Bronchial epithelial cell (primary cell): ENCODE data around the gene NQO2. TPM values are rescaled to one million over a fixed set of nuclear protein-coding genes. Genes with fewer than 3 reads are reported as not detected.

ENCODE experiments used
- DNase-seq: peaks from one replicate; pipeline ENCODE4 v3.0.0-alpha.2; 2010; ENCODE audit warnings: low read depth
- FAIRE-seq: peaks from 2 replicates; lab custom pipeline; 2011; peaks lifted over from hg19 to GRCh38; lab: Jason Lieb, UNC
- H3K27me3 ChIP-seq: 2 replicates; pipeline ENCODE4 v1.5.1; 2011; ENCODE audit warnings: low read length; ENCODE audit not compliant: control insufficient read depth, insufficient read depth
- H3K36me3 ChIP-seq: 2 replicates; pipeline ENCODE4 v1.5.1; 2011; ENCODE audit warnings: low read length; ENCODE audit not compliant: control insufficient read depth, insufficient read depth
- H3K4me3 ChIP-seq: 2 replicates; pipeline ENCODE4 v1.5.1; 2011; ENCODE audit warnings: mild to moderate bottlenecking, low read depth, low read length, control low read depth
- total RNA-seq: library from RNA; depleted of rRNA; stranded (reverse); fragments of >200 nt; gene quantifications from 2 replicates; pipeline ENCODE4 v1.2.1, GENCODE V29; 2014
- TF ChIP-seq, protein P1 (sequence below): IDR thresholded peaks from 2 replicates; pipeline ENCODE4 v1.5.1; 2011; ENCODE audit warnings: mild to moderate bottlenecking, moderate library complexity, low read length, control low read depth, inconsistent platforms; ENCODE audit not compliant: insufficient read depth, severe bottlenecking

NQO2 gene
- total RNA-seq, 1 donor from 2014 or later = 20.5 TPM

DNA sequence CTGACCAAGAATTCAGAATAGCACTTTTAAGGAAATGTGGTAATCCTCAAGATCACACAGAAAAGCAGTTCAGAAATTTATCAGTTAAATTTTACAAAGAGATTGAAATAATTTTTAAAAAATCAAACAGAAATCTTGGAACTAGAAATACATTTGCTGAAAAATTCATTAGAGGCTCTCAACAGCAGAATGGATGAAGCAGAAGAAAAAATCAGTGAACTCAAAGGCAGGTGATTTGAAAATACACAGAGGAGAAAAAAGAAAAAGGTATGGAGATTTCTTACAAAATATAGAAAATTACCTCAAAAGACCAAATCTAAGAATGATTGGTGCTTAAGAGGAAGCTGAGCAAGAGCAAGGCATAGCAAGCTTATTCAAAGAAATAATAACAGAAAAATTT, 11.5 kb downstream of the NQO2 start:
- Histone ChIP-seq H3K36me3 (peaks cover 12% of the 10 kb centered on the region), H3K4me3 (no peak overlapping the region), H3K27me3 (no peaks in the 10 kb centered on the region)
- FAIRE-seq (no peak), DNase-seq (no peak)
- TF ChIP-seq, protein P1, sequence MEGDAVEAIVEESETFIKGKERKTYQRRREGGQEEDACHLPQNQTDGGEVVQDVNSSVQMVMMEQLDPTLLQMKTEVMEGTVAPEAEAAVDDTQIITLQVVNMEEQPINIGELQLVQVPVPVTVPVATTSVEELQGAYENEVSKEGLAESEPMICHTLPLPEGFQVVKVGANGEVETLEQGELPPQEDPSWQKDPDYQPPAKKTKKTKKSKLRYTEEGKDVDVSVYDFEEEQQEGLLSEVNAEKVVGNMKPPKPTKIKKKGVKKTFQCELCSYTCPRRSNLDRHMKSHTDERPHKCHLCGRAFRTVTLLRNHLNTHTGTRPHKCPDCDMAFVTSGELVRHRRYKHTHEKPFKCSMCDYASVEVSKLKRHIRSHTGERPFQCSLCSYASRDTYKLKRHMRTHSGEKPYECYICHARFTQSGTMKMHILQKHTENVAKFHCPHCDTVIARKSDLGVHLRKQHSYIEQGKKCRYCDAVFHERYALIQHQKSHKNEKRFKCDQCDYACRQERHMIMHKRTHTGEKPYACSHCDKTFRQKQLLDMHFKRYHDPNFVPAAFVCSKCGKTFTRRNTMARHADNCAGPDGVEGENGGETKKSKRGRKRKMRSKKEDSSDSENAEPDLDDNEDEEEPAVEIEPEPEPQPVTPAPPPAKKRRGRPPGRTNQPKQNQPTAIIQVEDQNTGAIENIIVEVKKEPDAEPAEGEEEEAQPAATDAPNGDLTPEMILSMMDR = no peak

DNA sequence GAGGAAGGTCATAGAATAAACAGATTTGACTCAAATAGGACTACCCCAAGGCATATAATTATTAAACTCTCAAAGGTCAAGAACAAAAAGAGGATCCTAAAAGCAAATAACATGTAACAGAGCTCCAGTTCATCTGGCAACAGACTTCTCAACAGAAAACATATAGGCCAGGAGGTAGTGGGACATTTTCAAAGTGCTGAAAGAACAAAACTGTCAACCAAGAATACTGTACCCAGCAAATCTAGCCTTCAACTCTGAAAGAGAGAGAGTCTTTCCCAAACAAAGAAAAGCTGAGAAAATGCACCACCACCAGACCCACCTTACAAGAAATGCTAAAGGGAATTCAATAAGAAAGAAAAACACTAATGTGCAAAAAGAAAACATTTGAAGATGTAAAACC, 11.9 kb downstream of the NQO2 start:
- Histone ChIP-seq H3K27me3 (no peaks in the 10 kb centered on the region), H3K4me3 (no peak overlapping the region), H3K36me3 (peaks cover 12% of the 10 kb centered on the region)
- DNase-seq = no peak
- FAIRE-seq = no peak
- TF ChIP-seq, protein P1 = no peak

DNA sequence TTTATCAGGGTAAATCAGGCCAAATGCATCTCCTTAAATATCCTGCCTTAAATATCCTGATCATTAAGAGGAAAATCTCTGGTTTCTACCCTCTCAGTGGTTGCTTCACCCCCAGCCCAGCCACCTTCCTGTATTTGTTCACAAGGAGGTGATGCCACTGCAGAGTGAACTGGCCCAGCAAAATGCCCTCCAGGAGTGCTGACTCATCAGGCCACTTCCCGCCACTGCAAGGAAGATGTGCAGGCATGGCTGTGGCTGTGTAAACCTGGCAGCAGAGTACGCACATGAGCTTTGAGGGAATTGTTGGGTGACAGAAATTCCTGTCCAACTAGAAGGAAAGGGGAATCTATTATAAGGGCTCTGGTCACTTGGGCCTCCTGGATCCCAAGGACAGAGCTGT, 13.8 kb downstream of the NQO2 start:
- peak; percentile 85 for DNase-seq
- peaks cover 10% of the 10 kb centered on the region for H3K36me3 ChIP-seq

DNA sequence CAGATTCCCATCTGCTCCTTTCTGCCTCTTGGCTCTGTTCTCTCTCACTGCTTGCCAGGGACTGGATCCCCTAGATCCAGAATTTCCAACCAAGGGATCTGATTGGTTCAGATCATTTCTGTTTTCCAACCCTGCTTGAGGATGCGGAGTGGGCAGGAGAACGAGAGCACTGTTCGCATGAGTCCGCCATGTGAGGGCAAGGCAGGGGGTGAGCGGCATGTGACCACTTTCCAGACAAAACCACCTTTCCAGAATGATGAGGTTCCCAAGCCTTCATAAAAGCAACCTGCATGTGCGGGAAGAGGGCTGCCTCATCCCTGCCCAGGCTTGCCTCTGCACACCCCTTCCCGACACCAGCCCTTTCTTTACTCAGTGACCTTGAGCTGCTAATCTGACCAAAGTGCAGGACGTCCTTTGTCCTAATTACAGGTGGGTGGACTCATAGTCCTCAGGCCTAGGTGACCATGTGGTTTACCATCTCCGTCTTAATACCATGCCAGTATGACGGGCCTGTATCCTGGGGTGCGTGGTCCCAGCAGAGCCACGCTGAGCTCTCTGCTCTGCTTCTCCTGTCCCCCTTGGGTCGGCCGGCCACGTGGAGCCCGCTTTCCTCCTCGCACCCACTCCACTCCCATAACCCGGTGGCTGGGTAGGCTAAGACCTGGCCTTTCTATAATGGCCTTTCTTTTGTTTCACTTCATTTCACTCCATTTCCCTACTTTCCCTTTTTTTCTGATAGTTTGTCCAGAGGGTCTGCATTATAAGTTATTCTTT, 14.4 kb downstream of the NQO2 start:
- DNase-seq (no peak), FAIRE-seq (no peak)
- peaks cover 10% of the 10 kb centered on the region for H3K36me3 ChIP-seq
- H3K27me3 ChIP-seq = no peaks in the 10 kb centered on the region
- TF ChIP-seq, protein P1 = no peak
- H3K4me3 ChIP-seq = no peak overlapping the region

More for the DNA sequence above, 13.8 kb downstream of the NQO2 start:
- TF ChIP-seq, protein P1 = no peak
- no peak for FAIRE-seq
- no peak overlapping the region for H3K4me3 ChIP-seq
- H3K27me3 ChIP-seq = no peaks in the 10 kb centered on the region

DNA sequence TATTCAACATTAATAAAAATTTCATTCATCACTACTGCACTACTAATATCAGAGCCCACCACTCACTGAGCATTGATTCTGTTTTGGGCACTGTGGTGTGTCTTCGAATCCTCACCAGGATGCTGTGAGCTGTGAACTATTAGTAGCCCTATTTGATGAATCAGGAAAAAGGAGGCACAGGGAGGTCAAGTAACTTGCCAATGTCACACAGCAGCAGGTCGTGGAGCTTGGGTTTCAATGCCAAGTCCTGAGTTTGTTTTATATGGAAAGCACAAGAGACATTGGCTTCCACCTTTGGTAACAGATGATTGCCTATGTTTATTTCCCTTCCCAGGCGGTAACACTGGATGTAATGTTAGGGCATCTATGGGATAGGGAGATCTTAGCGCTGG, 15.0 kb downstream of the NQO2 start:
- DNase-seq (no peak), FAIRE-seq (no peak)
- Histone ChIP-seq H3K4me3 (no peak overlapping the region), H3K27me3 (no peaks in the 10 kb centered on the region), H3K36me3 (peaks cover 10% of the 10 kb centered on the region)
- TF ChIP-seq, protein P1 = no peak

DNA sequence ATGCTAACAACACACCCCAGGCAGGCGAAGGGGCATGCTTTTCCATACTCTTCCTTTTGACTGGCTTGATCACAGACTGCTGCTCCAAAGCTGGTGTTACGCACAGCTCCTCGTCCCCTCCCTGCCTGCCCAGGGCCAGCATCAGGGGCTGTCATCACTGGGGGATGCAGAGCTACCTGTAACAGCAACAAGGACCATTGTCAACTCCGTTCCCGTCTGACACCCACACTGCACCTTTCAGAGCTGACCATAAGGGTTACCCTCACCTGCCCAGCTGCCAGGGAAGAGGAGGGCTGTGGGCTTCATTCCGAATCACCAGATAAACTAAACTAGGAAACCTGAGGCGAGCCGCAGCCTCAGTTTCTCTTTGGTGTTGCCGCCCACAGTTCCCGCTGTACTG, 15.4 kb downstream of the NQO2 start:
- no peak for FAIRE-seq
- peaks cover 10% of the 10 kb centered on the region for H3K36me3 ChIP-seq
- TF ChIP-seq, protein P1 = no peak
- H3K27me3 ChIP-seq = no peaks in the 10 kb centered on the region
- no peak for DNase-seq
- H3K4me3 ChIP-seq = no peak overlapping the region
